ENCODE results near the gene MTUS2.

MTUS2 gene

GRCh38 chr13:29451976-29452375 lies 631.8 kb downstream of the MTUS2 start:
- no peak for TF ChIP-seq CTCF (IDR thresholded peaks at IDR 0.05; ENCODE audit: extremely low read depth, missing control alignments)
- DNase-seq (ENCODE audit: low spot score), result no peak

GRCh38 chr13:29452773-29453616 lies 632.9 kb downstream of the MTUS2 start:
- TF ChIP-seq CTCF (IDR thresholded peaks at IDR 0.05; ENCODE audit: extremely low read depth, missing control alignments), result no peak
- DNase-seq (ENCODE audit: low spot score), result no peak

GRCh38 chr13:29453617-29454011 lies 633.5 kb downstream of the MTUS2 start:
- no peak for TF ChIP-seq CTCF (IDR thresholded peaks at IDR 0.05; ENCODE audit: extremely low read depth, missing control alignments)
- DNase-seq (ENCODE audit: low spot score), result no peak

- TF ChIP-seq CTCF (IDR thresholded peaks at IDR 0.05; ENCODE audit: extremely low read depth, missing control alignments), result peak; percentile 67
Observed at GRCh38 chr13:29454931-29455481, 634.9 kb downstream of the MTUS2 start.

GRCh38 chr13:29456419-29456818 lies 636.3 kb downstream of the MTUS2 start:
- TF ChIP-seq CTCF (IDR thresholded peaks at IDR 0.05; ENCODE audit: extremely low read depth, missing control alignments), result no peak
- DNase-seq (ENCODE audit: low spot score), result no peak

More at GRCh38 chr13:29454931-29455481, 634.9 kb downstream of the MTUS2 start:
- DNase-seq (ENCODE audit: low spot score), result peak; percentile 53

GRCh38 chr13:29457299-29457698 lies 637.2 kb downstream of the MTUS2 start:
- TF ChIP-seq CTCF (IDR thresholded peaks at IDR 0.05; ENCODE audit: extremely low read depth, missing control alignments), result no peak
- no peak for DNase-seq (ENCODE audit: low spot score)

GRCh38 chr13:29458419-29458818 lies 638.3 kb downstream of the MTUS2 start:
- no peak for DNase-seq (ENCODE audit: low spot score)

More at GRCh38 chr13:29458419-29458818, 638.3 kb downstream of the MTUS2 start:
- TF ChIP-seq CTCF (IDR thresholded peaks at IDR 0.05; ENCODE audit: extremely low read depth, missing control alignments), result no peak
